HL-60 (cell line): Measurements from ENCODE around the gene CD38.

Experiments used
- CTCF ChIP-seq: IDR thresholded peaks from one replicate; pipeline ENCODE4 v1.5.1; 2011; ENCODE audit warnings: low read length, control low read depth, inconsistent platforms; ENCODE audit not compliant: insufficient read depth
- POLR2AphosphoS5 ChIP-seq: IDR thresholded peaks from 2 replicates; pipeline ENCODE4 v1.6.1; 2012; ENCODE audit warnings: low read depth

GRCh38 chr4:15753081-15753480 is 25.0 kb upstream of the CD38 start:
- TF ChIP-seq CTCF (no peak), POLR2AphosphoS5 (no peak)
